Caco-2 (cell line): ENCODE results near the gene TATDN2. TPM values are rescaled to one million over a fixed set of nuclear protein-coding genes. Genes with fewer than 3 reads are reported as not detected.

ENCODE experiments used
- BruUV-seq: library from RNA; stranded (reverse); fragments of 400-500 nt; replicated peaks from 2 replicates; lab custom pipeline; 2021; lab: Mats Ljungman, UMichigan
- CTCF ChIA-PET: fragments of 300-600 bp; sonication (Branson Sonifier 250); formaldehyde crosslinking; loops from one replicate; lab custom pipeline; 2022; ENCODE audit warnings: antibody characterized with exemption; lab: Charles Lee
- POLR2A ChIA-PET: fragments of 300-600 bp; sonication (Branson Sonifier 250); formaldehyde crosslinking; loops from one replicate; lab custom pipeline; 2022; ENCODE audit warnings: antibody characterized with exemption; lab: Charles Lee
- DNase-seq, 2 experiments: peaks; one replicate each; pipeline versions ENCODE4 v3.0.0 to v3.0.0-alpha.2; 2020 to 2022
- H3K27me3 ChIP-seq: replicated peaks from 2 replicates; pipeline ENCODE4 v1.6.0; 2011; ENCODE audit warnings: low read length; ENCODE audit not compliant: control insufficient read depth, insufficient read depth
- H3K36me3 ChIP-seq: 2 replicates; pipeline ENCODE4 v1.5.1; 2011; ENCODE audit warnings: low read length; ENCODE audit not compliant: control insufficient read depth, insufficient read depth
- H3K4me1 ChIP-seq: fragments of 250-450 bp; sonication (Bioruptor Pico); 2 replicates; pipeline ENCODE4 v1.5.1; 2020; ENCODE audit warnings: mild to moderate bottlenecking
- H3K4me3 ChIP-seq: 2 replicates; pipeline ENCODE4 v1.5.1; 2011; ENCODE audit warnings: low read depth, mild to moderate bottlenecking, control low read depth, low read length
- H3K9me3 ChIP-seq: fragments of 250-450 bp; sonication (Bioruptor Pico); 2 replicates; pipeline ENCODE4 v1.5.1; 2020; ENCODE audit warnings: mild to moderate bottlenecking, moderate library complexity
- H3K27ac Mint-ChIP-seq: one replicate; pipeline ENCODE4 v1.8.0; 2022; ENCODE audit warnings: mixed read lengths; ENCODE audit not compliant: unreplicated experiment
- H3K27me3 Mint-ChIP-seq: one replicate; pipeline ENCODE4 v1.8.0; 2022; ENCODE audit warnings: mixed read lengths; ENCODE audit not compliant: insufficient read depth, unreplicated experiment
- H3K36me3 Mint-ChIP-seq: one replicate; pipeline ENCODE4 v1.8.0; 2022; ENCODE audit warnings: mild to moderate bottlenecking, mixed read lengths; ENCODE audit not compliant: insufficient read depth, unreplicated experiment
- H3K4me1 Mint-ChIP-seq: one replicate; pipeline ENCODE4 v1.8.0; 2022; ENCODE audit warnings: low read depth, mixed read lengths; ENCODE audit not compliant: unreplicated experiment
- H3K4me3 Mint-ChIP-seq: one replicate; pipeline ENCODE4 v1.8.0; 2022; ENCODE audit warnings: mild to moderate bottlenecking, moderate library complexity, mixed read lengths; ENCODE audit not compliant: unreplicated experiment
- H3K9me3 Mint-ChIP-seq: one replicate; pipeline ENCODE4 v1.8.0; 2022; ENCODE audit warnings: mixed read lengths; ENCODE audit not compliant: unreplicated experiment
- intact Hi-C: fragments of 100-400 bp; cut with micrococcal nuclease; formaldehyde crosslinking; loops from one replicate; pipeline ENCODE4 v1.10.0; 2022; ENCODE audit not compliant: unreplicated experiment
- total RNA-seq: library from RNA; stranded (reverse); gene quantifications from 2 replicates; pipeline ENCODE4 v1.2.3, GENCODE V29; 2022
- TF ChIP-seq, protein P1 (sequence below), 2 experiments: fragments of 200-600 bp in 1 of 2; IDR thresholded peaks; 1 replicate in 1 of 2; 2 replicates in 1 of 2; pipeline versions ENCODE4 v1.5.1 to v1.8.0; 2011 to 2022; ENCODE audit warnings: antibody characterized with exemption in 1 of 2, control low read depth in 1 of 2, inconsistent platforms in 1 of 2, low read depth in 1 of 2, low read length in 1 of 2, mild to moderate bottlenecking in 1 of 2, moderate library complexity in 1 of 2; ENCODE audit not compliant: insufficient read depth in 1 of 2, severe bottlenecking in 1 of 2, unreplicated experiment in 1 of 2

TATDN2 gene
- total RNA-seq, 1 experiment from 2014 or later = 32.1 TPM

DNA sequence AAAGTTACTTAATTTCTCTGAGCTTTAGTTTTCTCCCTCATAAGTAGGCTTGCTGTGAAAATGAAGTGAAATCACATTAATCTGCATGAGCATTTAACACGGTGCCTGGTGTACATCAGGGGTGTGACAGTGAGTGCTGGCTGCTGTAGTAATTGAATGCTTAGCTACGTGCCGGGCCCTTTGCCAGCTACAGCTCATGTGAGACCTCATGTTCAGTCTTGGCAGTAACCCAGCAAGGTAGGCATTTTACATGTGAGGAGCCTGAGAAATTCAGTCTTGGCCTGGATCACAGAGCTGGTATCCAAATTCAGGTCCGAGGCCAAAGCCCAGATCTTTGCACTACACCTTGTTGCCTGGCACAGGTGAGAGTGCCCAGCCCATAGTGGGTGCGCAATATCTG lies 35.4 kb downstream of the TATDN2 start:
- TF ChIP-seq, protein P1, sequence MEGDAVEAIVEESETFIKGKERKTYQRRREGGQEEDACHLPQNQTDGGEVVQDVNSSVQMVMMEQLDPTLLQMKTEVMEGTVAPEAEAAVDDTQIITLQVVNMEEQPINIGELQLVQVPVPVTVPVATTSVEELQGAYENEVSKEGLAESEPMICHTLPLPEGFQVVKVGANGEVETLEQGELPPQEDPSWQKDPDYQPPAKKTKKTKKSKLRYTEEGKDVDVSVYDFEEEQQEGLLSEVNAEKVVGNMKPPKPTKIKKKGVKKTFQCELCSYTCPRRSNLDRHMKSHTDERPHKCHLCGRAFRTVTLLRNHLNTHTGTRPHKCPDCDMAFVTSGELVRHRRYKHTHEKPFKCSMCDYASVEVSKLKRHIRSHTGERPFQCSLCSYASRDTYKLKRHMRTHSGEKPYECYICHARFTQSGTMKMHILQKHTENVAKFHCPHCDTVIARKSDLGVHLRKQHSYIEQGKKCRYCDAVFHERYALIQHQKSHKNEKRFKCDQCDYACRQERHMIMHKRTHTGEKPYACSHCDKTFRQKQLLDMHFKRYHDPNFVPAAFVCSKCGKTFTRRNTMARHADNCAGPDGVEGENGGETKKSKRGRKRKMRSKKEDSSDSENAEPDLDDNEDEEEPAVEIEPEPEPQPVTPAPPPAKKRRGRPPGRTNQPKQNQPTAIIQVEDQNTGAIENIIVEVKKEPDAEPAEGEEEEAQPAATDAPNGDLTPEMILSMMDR (IDR thresholded peaks at IDR 0.05; ENCODE audit: insufficient read depth in 1 of 2, low read depth in 1 of 2, low read length in 1 of 2, severe bottlenecking in 1 of 2, unreplicated experiment in 1 of 2) = no peak
- BruUV-seq = no TSS peak
- ChIA-PET POLR2A (no interaction called here), CTCF (no interaction called here)
- DNase-seq = no peak
- Mint-ChIP-seq H3K27me3 (no peaks in the 10 kb centered on the region), H3K36me3 (peaks cover 47% of the 10 kb centered on the region), H3K4me3 (no peak overlapping the region), H3K4me1 (no peaks in the 10 kb centered on the region), H3K27ac (no peak overlapping the region), H3K9me3 (no peaks in the 10 kb centered on the region)
- Histone ChIP-seq H3K36me3 (peaks cover 4% of the 10 kb centered on the region; the same call in 1 of the 2 replicates), H3K4me1 (no peaks in the 10 kb centered on the region), H3K27me3 (no peaks in the 10 kb centered on the region), H3K4me3 (no peak overlapping the region), H3K9me3 (no peaks in the 10 kb centered on the region)
- intact Hi-C loops = loop anchor here (10.0 kb wide), 1 partner anchor 119 kb away; the partner anchor contains the start of gene IRAK2

DNA sequence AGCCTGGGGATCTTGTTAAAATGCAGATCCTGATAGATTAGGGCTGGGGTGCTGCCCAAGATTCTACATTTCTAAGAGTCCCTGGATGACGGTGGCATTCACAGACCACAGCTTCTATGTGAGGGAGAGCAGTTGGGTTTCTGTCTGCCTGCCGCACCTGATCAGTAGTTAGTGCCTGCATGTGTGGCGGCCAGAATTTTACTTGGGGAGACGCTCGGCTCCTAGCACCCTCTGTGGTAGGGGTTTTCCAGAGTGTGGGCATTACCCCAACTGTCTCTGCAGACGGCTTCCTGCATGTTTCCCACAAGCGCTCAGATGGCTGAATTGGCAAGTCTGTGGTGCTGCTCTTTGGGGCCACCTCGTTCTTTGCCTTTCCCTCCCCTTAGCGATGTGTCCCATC lies 36.2 kb downstream of the TATDN2 start:
- no peaks in the 10 kb centered on the region for H3K4me1 Mint-ChIP-seq
- no peaks in the 10 kb centered on the region for H3K27me3 ChIP-seq
- peaks cover 48% of the 10 kb centered on the region for H3K36me3 Mint-ChIP-seq
- no peak overlapping the region for H3K27ac Mint-ChIP-seq
- no peak overlapping the region for H3K4me3 Mint-ChIP-seq
- H3K9me3 ChIP-seq = no peaks in the 10 kb centered on the region
- H3K4me1 ChIP-seq = no peaks in the 10 kb centered on the region
- H3K9me3 Mint-ChIP-seq = no peaks in the 10 kb centered on the region
- ChIA-PET CTCF (no interaction called here), POLR2A (no interaction called here)
- DNase-seq = no peak
- no TSS peak for BruUV-seq
- intact Hi-C loops = loop anchor here (10.0 kb wide), 1 partner anchor 120 kb away; the partner anchor contains the start of gene IRAK2
- TF ChIP-seq, protein P1 (IDR thresholded peaks at IDR 0.05; ENCODE audit: insufficient read depth in 1 of 2, low read depth in 1 of 2, low read length in 1 of 2, severe bottlenecking in 1 of 2, unreplicated experiment in 1 of 2) = no peak
- peaks cover 3% of the 10 kb centered on the region; the same call in 1 of the 2 replicates for H3K36me3 ChIP-seq
- no peaks in the 10 kb centered on the region for H3K27me3 Mint-ChIP-seq
- no peak overlapping the region for H3K4me3 ChIP-seq

DNA sequence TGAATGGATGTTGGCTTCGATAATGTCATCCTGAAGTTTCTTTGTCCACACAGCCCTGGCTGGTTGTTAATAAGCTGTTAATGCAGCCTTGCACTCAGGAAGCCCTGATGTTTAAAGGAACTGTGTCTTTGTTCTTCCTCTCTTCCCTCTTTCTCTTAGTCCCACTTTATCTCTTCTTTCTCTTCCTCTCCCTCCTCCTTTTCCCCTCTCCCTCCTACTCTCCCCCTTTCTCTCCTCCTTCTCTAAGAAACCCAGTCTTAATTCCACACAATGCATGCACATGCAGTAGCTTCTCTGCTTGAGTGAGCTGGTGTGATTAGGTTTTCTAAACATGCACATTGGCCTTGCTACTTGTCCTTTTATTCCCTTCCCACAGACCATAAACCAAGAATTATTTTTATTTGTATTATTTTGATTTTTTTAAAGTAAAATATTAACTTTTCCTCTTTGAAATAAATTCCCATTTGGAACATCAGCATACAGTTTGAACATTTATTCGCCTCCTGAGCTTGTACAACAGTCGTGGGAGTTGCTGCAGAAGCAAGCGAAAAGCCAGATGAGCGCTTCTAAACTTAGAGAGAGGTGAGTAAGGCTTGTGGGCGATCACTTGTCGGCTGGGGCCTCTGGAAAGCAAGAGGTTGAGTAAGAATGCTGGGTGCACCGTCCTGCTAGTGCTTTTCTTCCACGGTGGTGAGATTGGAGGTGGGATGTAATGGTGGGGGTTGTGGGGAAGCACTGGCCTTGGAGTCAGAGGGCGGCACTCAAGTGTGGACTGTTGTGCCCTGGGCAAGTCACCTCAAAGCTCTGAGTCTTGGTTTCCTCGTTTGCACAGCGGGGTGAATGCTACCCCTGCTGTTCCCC lies 37.2 kb downstream of the TATDN2 start:
- Mint-ChIP-seq H3K36me3 (peaks cover 42% of the 10 kb centered on the region), H3K4me3 (no peak overlapping the region), H3K27ac (no peak overlapping the region), H3K4me1 (no peaks in the 10 kb centered on the region), H3K9me3 (no peaks in the 10 kb centered on the region), H3K27me3 (no peaks in the 10 kb centered on the region)
- no peak for DNase-seq
- CTCF ChIA-PET = interaction anchor here (0.5 kb wide), 1 partner anchor 299 kb away, joined by 6 read pairs; the partner anchor contains the start of gene EMC3
- BruUV-seq = no TSS peak
- H3K36me3 ChIP-seq = peaks cover 2% of the 10 kb centered on the region; the same call in 1 of the 2 replicates
- POLR2A ChIA-PET = no interaction called here
- H3K9me3 ChIP-seq = no peaks in the 10 kb centered on the region
- H3K4me3 ChIP-seq = no peak overlapping the region
- no peaks in the 10 kb centered on the region for H3K4me1 ChIP-seq
- no peaks in the 10 kb centered on the region for H3K27me3 ChIP-seq
- intact Hi-C loops = loop anchor here (10.0 kb wide), 1 partner anchor 121 kb away; the partner anchor contains the start of gene IRAK2
- TF ChIP-seq, protein P1 (IDR thresholded peaks at IDR 0.05; ENCODE audit: insufficient read depth in 1 of 2, low read depth in 1 of 2, low read length in 1 of 2, severe bottlenecking in 1 of 2, unreplicated experiment in 1 of 2) = no peak
